ENCODE data around the gene PRLR.

Gene PRLR

DNA sequence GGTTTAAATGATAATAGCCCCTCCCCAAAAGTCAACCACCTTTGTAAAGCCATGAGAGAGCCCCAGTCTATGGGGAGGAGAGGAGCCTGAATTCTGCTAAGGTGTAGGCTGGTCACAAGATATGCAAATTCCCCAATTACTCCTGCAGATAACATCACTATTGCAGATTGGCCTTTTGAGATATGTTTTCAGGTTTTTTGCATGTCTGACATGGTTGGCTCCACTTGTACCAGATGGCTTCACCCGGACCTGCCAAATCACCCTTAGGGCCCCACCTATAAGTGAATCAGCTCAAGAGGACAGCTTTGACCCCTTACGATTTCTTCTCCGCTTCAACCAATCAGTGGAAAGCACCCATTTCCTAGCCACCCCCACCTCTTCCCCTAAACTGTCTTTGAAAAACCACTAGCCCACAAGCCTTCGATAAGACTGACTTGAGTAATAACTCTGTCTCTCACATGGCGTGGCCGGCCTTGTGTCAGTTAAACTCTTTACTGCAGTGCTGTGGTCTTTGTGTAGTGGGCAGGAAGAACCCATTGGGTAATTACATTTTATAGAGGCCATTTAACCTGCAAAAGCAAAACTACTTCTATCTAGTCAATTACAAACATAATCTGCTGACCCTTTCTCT is 69.7 kb downstream of the PRLR start:
- DNase-seq (ENCODE audit: low spot score): no peak

- DNase-seq (ENCODE audit: low spot score): no peak
These were observed 70.9 kb downstream of the PRLR start for GRCh38 chr5:35159370-35159742.

DNA sequence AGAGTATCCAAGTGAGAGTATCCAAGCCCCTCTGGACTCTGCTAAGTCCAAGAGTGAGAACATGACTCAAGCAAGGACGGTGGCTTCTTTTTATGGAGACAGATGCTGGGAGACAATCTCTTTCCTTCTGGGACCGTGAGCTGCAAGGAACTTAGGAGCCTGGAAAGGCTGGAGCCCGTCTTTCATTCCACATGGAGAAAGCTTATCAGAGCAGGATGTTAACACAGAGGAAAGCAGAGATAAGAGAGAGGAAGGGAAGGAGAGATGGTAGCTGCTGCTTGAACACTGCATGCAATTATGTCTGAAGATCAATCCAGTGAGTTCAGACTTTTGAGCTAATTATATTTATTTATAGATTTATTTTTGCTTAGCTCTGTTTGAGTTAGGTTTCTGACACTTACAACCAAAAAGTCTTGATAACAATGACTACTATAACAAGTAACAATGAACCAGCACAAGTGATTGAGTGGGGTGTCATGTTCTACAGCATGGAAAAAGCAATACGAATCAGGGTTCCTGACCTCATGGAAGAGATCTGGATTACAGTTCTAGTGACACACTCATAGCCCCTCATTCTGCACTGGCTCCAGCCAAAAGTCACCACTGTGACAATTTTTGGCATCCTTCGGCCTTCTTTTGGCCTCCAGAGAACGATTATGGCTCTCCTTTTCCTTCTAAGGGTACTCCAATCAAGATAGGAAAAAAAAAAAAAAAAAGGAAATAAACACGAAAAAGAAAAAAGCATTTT is 71.5 kb downstream of the PRLR start:
- no peak for DNase-seq (ENCODE audit: low spot score)

GRCh38 chr5:35158204-35158603 is 72.1 kb downstream of the PRLR start:
- no peak for DNase-seq (ENCODE audit: low spot score)

DNA sequence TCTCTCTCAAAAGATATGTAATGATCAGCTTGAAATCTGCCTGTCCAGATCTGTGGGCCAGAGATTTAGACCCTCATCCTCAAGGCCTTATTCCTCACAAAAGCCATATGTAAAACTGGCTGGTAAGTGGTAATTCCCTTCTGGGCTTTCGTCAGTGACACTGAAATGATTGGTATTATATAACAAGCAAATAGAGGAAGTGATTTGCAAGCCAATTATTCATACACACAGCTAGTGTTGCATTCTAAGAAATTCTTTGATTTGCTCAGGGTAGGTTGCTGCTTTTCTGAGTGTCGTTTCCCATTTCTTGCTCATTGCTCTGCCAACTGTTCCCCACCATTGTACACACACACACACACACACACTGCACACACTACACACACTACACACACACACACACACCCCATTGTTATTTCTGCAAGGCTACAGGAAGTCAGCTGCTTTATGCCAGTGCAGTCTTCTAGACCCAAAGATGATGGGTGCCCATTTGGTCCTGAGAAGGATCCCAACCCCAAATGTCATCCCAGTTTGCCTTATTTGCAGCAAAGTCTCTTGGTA is 76.8 kb downstream of the PRLR start:
- no peak for DNase-seq (ENCODE audit: low spot score)

DNA sequence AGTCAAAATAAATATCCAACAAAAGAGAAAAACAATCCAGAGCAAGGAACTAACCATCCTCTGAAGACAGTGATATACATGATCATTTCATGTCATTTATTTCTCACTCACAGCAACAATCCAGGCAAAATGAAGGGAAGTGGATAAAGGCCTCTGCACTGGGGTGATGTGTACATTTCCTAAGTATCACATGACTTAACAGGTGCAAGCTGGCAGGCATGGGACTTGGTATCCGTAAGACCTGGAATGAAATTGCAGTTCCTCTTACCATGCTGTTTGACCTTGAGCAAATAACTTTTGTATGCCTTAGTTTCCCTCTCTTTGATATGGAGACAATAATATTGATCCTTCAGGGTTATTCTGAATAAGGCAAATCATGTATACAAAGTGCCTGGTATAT is 77.6 kb downstream of the PRLR start:
- DNase-seq (ENCODE audit: low spot score): no peak

DNA sequence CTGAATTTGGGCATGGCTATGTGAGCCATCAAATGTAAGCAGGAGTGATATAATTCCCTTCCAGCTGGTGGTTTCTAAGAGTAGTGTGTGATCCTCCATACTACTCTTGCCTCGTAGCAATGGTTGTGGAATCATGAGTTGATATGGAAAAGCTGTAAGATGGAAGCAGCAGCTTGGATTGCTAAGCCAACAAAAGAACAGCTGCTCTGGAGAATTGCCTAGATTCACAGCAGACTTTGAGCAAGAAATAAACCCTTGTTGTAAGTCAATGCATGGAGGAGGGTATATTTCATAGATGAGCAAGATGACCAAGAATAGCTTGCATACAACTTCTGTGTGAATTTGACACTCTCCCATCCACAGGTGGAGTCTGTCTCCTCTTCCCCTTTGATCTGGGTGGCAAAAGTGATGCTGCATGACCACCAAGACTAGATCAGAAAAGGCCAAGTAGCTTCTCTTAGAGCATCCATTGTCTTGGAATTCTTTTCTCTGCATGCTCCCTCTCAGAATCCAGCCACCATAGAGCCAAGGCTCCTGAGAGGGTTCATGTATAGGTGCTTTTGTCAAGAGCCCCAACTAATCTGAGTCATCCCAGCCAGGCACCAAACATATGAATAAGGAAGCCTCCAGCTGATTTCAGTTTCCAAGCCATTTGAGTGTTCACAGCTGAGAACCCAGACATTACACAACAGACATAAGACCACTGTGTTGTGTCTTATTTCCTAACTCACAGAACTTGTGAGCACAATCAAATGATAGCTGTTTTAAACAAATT is 79.0 kb downstream of the PRLR start:
- DNase-seq (ENCODE audit: low spot score): no peak

DNA sequence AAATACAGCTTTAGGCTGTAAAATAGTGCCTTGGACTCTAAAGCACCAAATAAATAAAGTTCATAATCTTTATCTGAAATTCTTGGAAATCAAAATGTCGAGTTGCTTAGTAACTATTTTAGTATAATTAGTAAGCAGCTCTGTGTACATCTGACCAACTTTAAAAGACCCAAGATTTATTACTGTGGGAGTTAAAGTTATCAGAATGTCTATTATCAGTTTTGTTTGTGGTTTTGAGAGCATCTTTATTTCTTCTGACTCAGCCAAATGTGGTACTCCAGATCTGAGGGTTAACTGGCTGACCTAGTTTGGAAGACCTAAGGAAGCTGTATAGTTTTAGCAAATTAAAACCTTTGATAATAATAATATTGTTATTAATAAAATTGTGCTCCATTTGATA is 81.2 kb downstream of the PRLR start:
- DNase-seq (ENCODE audit: low spot score): no peak

DNA sequence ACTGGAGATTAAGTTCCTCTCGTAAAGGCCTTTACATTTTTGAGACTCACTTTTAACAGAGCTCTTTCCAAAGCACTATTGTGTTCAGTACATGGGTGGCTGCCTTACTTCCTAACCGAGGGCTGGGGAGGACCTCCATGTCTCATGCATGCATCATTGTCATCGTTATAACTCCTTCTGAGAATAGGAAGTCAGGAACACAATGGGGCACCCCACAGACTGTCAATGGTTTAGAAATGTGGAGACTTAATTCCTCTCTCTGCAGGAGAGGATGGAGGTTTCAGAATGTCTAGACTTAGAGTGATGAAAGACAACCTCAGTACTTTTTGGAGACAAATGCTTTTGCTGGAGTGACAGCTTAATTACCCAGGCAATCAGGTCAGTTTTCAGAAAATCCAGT is 83.9 kb downstream of the PRLR start:
- no peak for DNase-seq (ENCODE audit: low spot score)

GRCh38 chr5:35145691-35146317 is 84.5 kb downstream of the PRLR start:
- DNase-seq (ENCODE audit: low spot score): no peak

- no peak for DNase-seq (ENCODE audit: low spot score)
These were observed 85.3 kb downstream of the PRLR start for GRCh38 chr5:35145012-35145411.

- DNase-seq (ENCODE audit: low spot score): no peak
These were observed 86.4 kb downstream of the PRLR start for GRCh38 chr5:35143841-35144240.

GRCh38 chr5:35141739-35142138 is 88.5 kb downstream of the PRLR start:
- DNase-seq (ENCODE audit: low spot score): no peak

GRCh38 chr5:35138232-35138631 is 92.1 kb downstream of the PRLR start:
- DNase-seq (ENCODE audit: low spot score): no peak

GRCh38 chr5:35136386-35136785 is 93.9 kb downstream of the PRLR start:
- no peak for DNase-seq (ENCODE audit: low spot score)

- no peak for DNase-seq (ENCODE audit: low spot score)
These were observed 95.0 kb downstream of the PRLR start for GRCh38 chr5:35135239-35135700.

DNA sequence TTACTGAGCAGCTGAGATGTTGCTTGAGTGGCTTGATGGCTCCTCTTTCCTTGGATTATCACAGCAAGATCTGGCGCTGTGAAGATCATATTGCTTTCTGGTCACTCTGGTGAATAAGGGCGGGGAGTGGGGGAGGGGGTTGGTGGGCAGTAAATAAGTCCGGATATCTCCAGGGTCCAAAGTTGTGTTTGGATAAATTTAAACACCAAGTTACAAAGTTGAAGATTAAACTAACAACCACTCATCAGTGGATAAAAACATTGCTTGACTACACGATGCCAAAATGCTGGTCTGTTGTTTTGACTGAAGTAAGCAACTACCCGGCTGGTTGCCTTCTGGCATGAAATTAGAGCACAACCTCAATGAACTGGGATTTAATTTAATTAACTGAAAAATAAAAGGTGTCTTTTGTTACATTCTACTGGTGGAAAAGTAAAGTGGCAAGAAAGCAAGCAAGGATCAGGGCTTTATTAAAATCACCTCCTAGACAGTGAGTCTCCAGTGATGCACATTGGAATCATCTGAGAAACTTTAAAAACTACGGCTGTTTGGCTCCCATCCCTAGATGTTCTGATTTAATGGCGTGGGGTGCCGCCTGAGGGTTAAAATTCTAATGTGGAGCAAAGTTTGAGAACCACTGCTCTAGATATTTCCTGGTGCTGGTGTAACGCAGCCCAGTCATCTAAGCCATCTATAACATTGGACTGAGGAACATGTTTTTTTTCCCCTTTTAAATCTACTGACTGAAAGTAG is 95.8 kb downstream of the PRLR start:
- no peak for DNase-seq (ENCODE audit: low spot score)

GRCh38 chr5:35133186-35133585 is 97.1 kb downstream of the PRLR start:
- DNase-seq (ENCODE audit: low spot score): no peak

DNA sequence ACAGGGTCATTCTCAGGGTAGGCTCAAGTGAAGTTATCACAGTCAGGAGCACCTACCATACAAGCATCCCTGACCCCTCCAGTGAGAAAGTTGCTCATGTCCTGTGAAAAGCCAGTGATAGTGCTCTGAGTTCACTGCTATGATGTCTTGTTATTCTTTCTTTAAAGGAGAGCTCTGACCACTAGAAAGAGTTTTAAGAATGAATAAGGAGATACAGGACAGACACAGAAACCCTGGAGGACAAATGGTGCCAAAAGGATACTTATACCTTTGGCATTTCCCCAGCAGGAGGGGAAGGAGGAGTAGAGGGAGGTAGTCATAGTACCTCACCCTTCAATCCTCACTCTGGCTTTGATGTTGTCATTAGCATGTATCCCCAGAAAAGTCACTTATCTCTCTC is 98.6 kb downstream of the PRLR start:
- no peak for DNase-seq (ENCODE audit: low spot score)

DNA sequence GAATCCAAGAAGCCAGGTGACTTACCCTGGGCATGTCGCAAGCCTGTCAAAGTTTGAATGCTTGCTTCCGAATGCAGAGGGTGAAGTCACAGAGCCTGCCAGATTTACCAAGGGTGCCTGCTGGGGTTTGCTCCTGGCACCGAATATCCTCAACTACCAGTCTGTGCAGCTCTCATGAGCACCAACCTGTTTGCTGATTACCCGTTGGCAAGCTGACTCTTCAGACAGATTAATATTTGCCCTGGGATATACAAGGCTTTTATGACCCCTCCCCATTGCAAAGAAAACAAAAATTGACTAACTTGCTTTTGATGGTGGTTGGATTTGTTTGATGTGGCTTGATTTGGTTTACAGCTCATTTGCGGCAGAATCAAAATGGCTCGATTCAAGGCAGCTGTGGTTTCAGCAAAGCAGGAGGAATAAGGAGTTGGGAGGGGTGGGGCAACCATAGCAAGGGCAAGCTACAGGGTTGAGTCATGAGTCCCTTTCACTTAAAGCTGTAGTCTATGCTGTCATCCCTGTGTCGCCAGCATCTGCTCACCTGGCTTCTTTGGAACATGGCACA is 100.3 kb downstream of the PRLR start:
- no peak for DNase-seq (ENCODE audit: low spot score)

- no peak for DNase-seq (ENCODE audit: low spot score)
These were observed 101.0 kb downstream of the PRLR start for GRCh38 chr5:35129276-35129675.

All from hematopoietic multipotent progenitor cell treated with erythropoietin and hydrocortisone succinate and interleukin-3 and kit ligand, for 15 days (in vitro differentiated cells).